ENCODE measurements around the gene B4GALT3. TPM values are rescaled to one million over a fixed set of nuclear protein-coding genes. Genes with fewer than 3 reads are reported as not detected.
A peak's percentile ranks its signal among the peaks of the same experiment; 100 is the strongest.

B4GALT3 gene
- total and polyA plus RNA-seq, 9 of the 15 experiments (the other 6 are each of a cell fraction or from before 2014, with no cell fraction given) = 31.2 to 103 (median 46.1) TPM

GRCh38 chr1:161157867-161158266 lies 19.4 kb downstream of the B4GALT3 start:
- H3K36me3 ChIP-seq (ENCODE audit: control insufficient read depth, insufficient read depth, low read length) = peaks cover 45% of the 10 kb centered on the region
- H3K79me2 ChIP-seq (ENCODE audit: control insufficient read depth, insufficient read depth, low read length) = peaks cover 52% of the 10 kb centered on the region
- ATAC-seq (no peak), DNase-seq (ENCODE audit: extremely low read depth in 1 of 4, low spot score in 3 of 4) (no peak), FAIRE-seq (no peak)
- peaks cover 39 to 48% of the 10 kb centered on the region in 2 experiments for H3K4me1 ChIP-seq (replicated peaks in 1 of 2; ENCODE audit: control insufficient read depth in 2 of 2, insufficient read depth in 2 of 2, low read length in 2 of 2)
- H3K4me3 ChIP-seq = no peak overlapping the region
- H3K27ac ChIP-seq (ENCODE audit: extremely low read depth, low read depth, low read length) = no peak overlapping the region
- no peaks in the 10 kb centered on the region for H3K27me3 ChIP-seq (ENCODE audit: control insufficient read depth in 2 of 2, insufficient read depth in 2 of 2, low read length in 2 of 2)
- BruUV-seq (replicated peaks) = no TSS peak
- H3K9ac ChIP-seq (ENCODE audit: insufficient read depth in 1 of 2, low read depth in 2 of 2, low read length in 2 of 2) = no peak overlapping the region; a peak in 1 of 4 replicates
- WGBS (ENCODE audit: insufficient coverage, low coverage, missing lambda C conversion rate) = 83% methylated on average over 1 of the region's 1 CpG
- H4K20me1 ChIP-seq (replicated peaks; ENCODE audit: control insufficient read depth, insufficient read depth, low read length) = no peaks in the 10 kb centered on the region
- no peaks in the 10 kb centered on the region for H3K9me3 ChIP-seq (replicated peaks; ENCODE audit: control insufficient read depth, insufficient read depth, low read depth, low read length)
- ChIA-PET POLR2A (interaction anchor here (0.6 to 2.2 kb wide), 9 partner anchors 8 to 450 kb away, joined by 3 to 10 read pairs (median 3); partner anchors contain the start of genes DEDD and PPOX), CTCF (ENCODE audit: low intra/inter-chr PET ratio) (interaction anchor here (0.6 kb wide), 1 partner anchor 322 kb away, joined by 3 read pairs; no protein-coding TSS in a partner anchor)
- in situ Hi-C loops (cut with MboI) = no loop called here
- intact Hi-C loops (cut with micrococcal nuclease) = loop anchor here (2.0 kb wide), 1 partner anchor 19 kb away; the partner anchor contains the start of gene B4GALT3
- TF ChIP-seq CXXC5 (CRISPR knock-in tag; IDR thresholded peaks at IDR 0.05) (no peak), CTCF (IDR thresholded peaks at IDR 0.05 in 2 of 3, conservative IDR thresholded peaks at IDR 0.05 in 1 of 3; ENCODE audit: insufficient read depth in 2 of 3, low read depth in 1 of 3, low read length in 3 of 3) (peak in 2 of 3 experiments; percentile 11 to 21; a peak in 1 of 6 replicates)
- no peak overlapping the region for H3K4me2 ChIP-seq (ENCODE audit: insufficient read depth, low read length)
- H2AFZ ChIP-seq (ENCODE audit: low read depth, low read length) = no peak overlapping the region
- H3K9me1 ChIP-seq (ENCODE audit: control insufficient read depth, insufficient read depth, low read length) = no peaks in the 10 kb centered on the region

Data from K562 (cell line).